Uterus (tissue), 4 donors: ENCODE results near the gene SLX4IP. TPM values are rescaled to one million over a fixed set of nuclear protein-coding genes. Genes with fewer than 3 reads are reported as not detected.

Experiments
- DNase-seq, 2 donors: peaks; one replicate each; pipeline ENCODE4 v3.0.0-alpha.2; 2019 to 2020
- H3K27ac ChIP-seq, 2 donors: fragments of 200-600 bp; sonication (generic); 1 replicate in 1 of 2; 2 replicates in 1 of 2; pipeline ENCODE4 v1.5.1; 2016 to 2018
- H3K27me3 ChIP-seq, 2 donors: fragments of 200-600 bp; sonication (generic); one replicate each; pipeline ENCODE4 v1.5.1; 2018 to 2019; ENCODE audit warnings: control low read depth in 1 of 2
- H3K36me3 ChIP-seq, 2 donors: fragments of 200-600 bp; sonication (generic); one replicate each; pipeline ENCODE4 v1.5.1; 2019; ENCODE audit warnings: control low read depth in 1 of 2
- H3K4me1 ChIP-seq, 2 donors: fragments of 200-600 bp; sonication (generic); one replicate each; pipeline ENCODE4 v1.5.1; 2018 to 2019; ENCODE audit warnings: control low read depth in 1 of 2
- H3K4me3 ChIP-seq, 2 donors: fragments of 200-600 bp; sonication (generic); 1 replicate in 1 of 2; 2 replicates in 1 of 2; pipeline ENCODE4 v1.5.1; 2018 to 2019; ENCODE audit warnings: mild to moderate bottlenecking in 1 of 2
- H3K9me3 ChIP-seq, 2 donors: fragments of 200-600 bp; sonication (generic); one replicate each; pipeline ENCODE4 v1.5.1; 2019; ENCODE audit warnings: control low read depth in 1 of 2
- POLR2A ChIP-seq, 2 donors: fragments of 450-650 bp; IDR thresholded peaks; one replicate each; pipeline ENCODE4 v1.6.1; 2016; ENCODE audit warnings: antibody characterized with exemption in 2 of 2, mild to moderate bottlenecking in 1 of 2, moderate library complexity in 1 of 2
- intact Hi-C: fragments of 100-400 bp; cut with DNase I; formaldehyde crosslinking; loops from one replicate; pipeline ENCODE4 v1.15.1; 2023; ENCODE audit warnings: low total_unique reads
- total RNA-seq, 4 donors: library from RNA; depleted of rRNA in 3 of 4; stranded (reverse); fragments of >200 nt in 3 of 4; gene quantifications; one replicate each; pipeline versions ENCODE4 v1.1.0 to v1.2.4, GENCODE V29; 2014 to 2023
- TF ChIP-seq, protein P1 (sequence below), 4 experiments: fragments of 200-600 bp in 2 of 4; fragments of 450-650 bp in 2 of 4; sonication (generic) in 2 of 4; IDR thresholded peaks; one replicate each; pipeline ENCODE4 v1.5.1; 2016 to 2019; ENCODE audit warnings: antibody characterized with exemption in 4 of 4, mild to moderate bottlenecking in 2 of 4, moderate library complexity in 1 of 4
- donor health status: DM: yes; HTN: yes; CAD: no.

Gene SLX4IP
- total RNA-seq, 4 donors from 2014 or later = 0.51 to 7.1 (median 2.0) TPM

DNA sequence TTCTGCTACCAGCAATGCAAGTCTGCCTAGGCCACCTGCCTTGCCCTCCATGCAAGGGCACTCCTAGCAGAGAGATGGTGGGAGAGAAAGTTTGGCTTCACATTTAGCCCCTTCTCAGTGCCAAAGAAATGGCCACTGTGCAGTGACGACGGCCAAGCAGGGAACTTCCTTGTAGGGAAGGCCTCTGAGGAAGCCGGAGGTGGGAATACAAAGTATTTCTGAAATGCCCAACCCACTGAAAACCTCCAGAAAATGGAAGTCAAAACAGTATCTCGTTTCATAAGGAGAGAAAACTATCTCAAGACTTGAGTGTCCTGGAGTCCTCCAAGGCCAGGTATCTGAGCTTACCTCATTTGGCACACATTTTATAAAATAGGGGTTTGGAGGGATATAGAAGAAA, 196.0 kb downstream of the SLX4IP start:
- no peaks in the 10 kb centered on the region for H3K9me3 ChIP-seq
- no peak overlapping the region for H3K27ac ChIP-seq
- H3K4me1 ChIP-seq = no peaks in the 10 kb centered on the region
- no peak overlapping the region for H3K4me3 ChIP-seq
- H3K36me3 ChIP-seq = no peaks in the 10 kb centered on the region
- intact Hi-C loops = no loop called here
- H3K27me3 ChIP-seq = no peaks in the 10 kb centered on the region
- TF ChIP-seq, protein P1, sequence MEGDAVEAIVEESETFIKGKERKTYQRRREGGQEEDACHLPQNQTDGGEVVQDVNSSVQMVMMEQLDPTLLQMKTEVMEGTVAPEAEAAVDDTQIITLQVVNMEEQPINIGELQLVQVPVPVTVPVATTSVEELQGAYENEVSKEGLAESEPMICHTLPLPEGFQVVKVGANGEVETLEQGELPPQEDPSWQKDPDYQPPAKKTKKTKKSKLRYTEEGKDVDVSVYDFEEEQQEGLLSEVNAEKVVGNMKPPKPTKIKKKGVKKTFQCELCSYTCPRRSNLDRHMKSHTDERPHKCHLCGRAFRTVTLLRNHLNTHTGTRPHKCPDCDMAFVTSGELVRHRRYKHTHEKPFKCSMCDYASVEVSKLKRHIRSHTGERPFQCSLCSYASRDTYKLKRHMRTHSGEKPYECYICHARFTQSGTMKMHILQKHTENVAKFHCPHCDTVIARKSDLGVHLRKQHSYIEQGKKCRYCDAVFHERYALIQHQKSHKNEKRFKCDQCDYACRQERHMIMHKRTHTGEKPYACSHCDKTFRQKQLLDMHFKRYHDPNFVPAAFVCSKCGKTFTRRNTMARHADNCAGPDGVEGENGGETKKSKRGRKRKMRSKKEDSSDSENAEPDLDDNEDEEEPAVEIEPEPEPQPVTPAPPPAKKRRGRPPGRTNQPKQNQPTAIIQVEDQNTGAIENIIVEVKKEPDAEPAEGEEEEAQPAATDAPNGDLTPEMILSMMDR (IDR thresholded peaks at IDR 0.05) = no peak
- no peak for TF ChIP-seq POLR2A (IDR thresholded peaks at IDR 0.05)
- DNase-seq = no peak

DNA sequence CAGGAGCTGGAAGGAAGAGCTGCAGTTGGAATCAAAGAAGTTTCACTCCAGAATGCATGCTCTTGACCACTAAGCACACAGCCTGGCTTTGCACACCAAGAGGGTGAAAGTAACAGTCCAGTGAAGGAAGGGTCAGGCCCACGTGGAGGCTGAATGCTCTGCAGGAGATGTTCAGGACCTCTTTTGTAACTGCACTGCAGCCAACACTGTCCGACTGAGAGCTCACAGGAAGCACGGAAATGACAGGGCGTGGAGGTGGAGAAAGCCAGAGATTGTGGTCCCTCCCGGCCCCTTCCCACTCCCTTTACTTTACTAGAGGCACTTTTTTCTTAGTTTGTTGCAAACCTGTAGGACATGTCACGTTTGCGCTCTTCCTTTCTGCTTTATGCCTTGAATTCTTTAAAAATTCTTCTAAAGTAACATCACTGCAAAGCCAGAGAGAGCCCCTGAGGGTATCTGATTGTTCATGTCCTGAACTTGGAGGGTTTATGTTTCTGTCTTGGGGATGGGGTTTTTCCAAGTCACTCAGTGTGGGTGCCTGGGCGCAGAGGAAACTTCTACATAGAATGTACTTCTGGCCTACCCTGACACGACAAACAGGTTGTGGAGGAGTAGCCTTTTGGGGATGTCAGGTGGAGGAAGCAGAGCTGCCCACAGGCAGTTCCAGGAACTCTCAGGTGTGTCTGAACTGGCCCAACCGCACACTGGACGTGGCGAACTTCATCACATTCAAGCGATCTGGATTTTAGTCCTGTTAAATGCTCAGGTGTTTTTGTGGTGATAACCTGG, 197.8 kb downstream of the SLX4IP start:
- Histone ChIP-seq H3K9me3 (no peaks in the 10 kb centered on the region), H3K27me3 (no peaks in the 10 kb centered on the region), H3K4me1 (no peaks in the 10 kb centered on the region), H3K27ac (no peak overlapping the region), H3K36me3 (no peaks in the 10 kb centered on the region), H3K4me3 (no peak overlapping the region)
- DNase-seq = no peak
- TF ChIP-seq POLR2A (IDR thresholded peaks at IDR 0.05) = no peak
- TF ChIP-seq, protein P1 (IDR thresholded peaks at IDR 0.05) = no peak
- intact Hi-C loops = no loop called here

DNA sequence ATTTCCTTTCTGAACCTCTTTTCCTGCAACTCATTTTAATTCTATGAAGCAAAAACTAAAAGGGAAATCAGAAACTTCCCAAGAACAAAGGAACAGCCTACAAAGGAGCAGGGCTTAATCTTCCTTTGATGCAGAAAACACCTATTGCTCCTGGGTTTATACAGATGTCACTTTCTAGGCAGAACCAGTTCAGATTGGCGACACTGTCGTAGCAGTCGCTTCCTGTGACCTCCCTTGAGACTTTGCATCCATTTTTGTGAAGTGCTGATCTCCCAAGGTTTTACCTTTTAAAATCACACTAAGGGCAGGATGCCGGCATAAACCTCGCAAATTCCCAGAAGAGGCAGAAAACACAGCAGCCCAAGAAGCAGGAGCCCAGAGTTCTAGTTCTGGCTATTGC, 198.6 kb downstream of the SLX4IP start:
- DNase-seq = no peak
- Histone ChIP-seq H3K4me3 (no peak overlapping the region), H3K36me3 (no peaks in the 10 kb centered on the region), H3K9me3 (no peaks in the 10 kb centered on the region), H3K27me3 (no peaks in the 10 kb centered on the region), H3K27ac (peak overlapping the region in 1 of 2 donors; percentile 69), H3K4me1 (no peaks in the 10 kb centered on the region)
- TF ChIP-seq POLR2A (IDR thresholded peaks at IDR 0.05) = no peak
- TF ChIP-seq, protein P1 (IDR thresholded peaks at IDR 0.05) = no peak
- intact Hi-C loops = no loop called here

DNA sequence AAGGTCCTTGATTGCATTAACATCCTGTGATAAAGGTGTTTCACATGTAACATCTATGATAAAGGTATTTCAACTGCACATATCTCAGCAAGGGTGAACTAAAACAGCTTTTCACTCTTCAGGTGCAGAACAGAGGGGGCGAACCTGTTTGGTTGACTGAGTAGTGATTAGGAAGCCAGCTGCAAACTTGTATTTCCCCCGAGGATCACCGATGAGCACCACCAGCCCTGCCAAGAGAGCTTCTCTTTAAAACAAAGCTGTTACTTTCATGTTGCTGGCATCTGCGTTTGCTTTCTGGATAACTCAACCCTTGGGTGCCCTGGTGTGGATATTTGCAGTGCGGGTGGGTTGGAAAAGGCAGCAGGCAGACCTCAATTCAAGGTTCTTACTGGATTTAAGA, 199.1 kb downstream of the SLX4IP start:
- Histone ChIP-seq H3K27me3 (no peaks in the 10 kb centered on the region), H3K4me3 (no peak overlapping the region), H3K27ac (peak overlapping the region; percentile 50 to 69), H3K9me3 (no peaks in the 10 kb centered on the region), H3K36me3 (no peaks in the 10 kb centered on the region), H3K4me1 (no peaks in the 10 kb centered on the region)
- DNase-seq = no peak
- intact Hi-C loops = no loop called here
- TF ChIP-seq POLR2A (IDR thresholded peaks at IDR 0.05) = no peak
- TF ChIP-seq, protein P1 (IDR thresholded peaks at IDR 0.05) = no peak

DNA sequence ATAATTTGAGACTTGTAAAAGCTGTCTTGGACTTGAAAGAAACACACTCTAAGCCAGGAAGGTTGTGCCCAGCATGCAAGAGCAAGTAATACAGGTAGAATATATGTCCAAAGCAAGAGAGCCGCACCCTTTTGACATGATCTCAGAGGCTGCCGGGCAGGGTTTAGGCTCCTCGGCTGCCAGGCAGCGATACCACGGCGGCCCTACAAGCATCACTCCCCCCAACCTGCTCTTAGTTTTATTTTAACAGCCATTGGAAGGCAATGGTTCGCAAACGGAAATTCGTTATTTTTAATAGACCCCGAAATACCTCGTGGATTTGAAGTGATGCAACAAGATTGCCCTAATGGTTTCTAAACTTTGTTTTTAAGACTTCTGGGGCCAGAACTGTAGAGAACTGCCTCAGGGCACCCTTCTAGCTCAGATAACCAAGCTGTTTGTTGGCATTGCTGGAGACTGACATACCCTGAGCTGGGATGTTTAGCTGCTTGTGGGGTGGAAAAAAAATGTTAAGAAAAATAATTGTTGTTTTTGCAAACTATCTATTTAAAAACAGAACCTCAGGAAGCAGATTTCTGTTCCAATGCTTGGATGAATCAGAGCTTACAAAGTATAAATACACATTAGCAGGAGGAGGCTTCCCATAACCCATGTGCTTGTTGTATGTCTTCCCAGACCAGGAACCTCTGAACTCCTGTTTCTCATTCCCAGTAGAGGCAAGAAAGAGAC, 199.7 kb downstream of the SLX4IP start:
- no peak overlapping the region for H3K4me3 ChIP-seq

More for the DNA sequence above, 199.7 kb downstream of the SLX4IP start:
- peak overlapping the region; percentile 64 to 69 for H3K27ac ChIP-seq
- H3K27me3 ChIP-seq = no peaks in the 10 kb centered on the region
- no peaks in the 10 kb centered on the region for H3K9me3 ChIP-seq
- no peak for DNase-seq
- no peak for TF ChIP-seq POLR2A (IDR thresholded peaks at IDR 0.05)
- TF ChIP-seq, protein P1 (IDR thresholded peaks at IDR 0.05) = no peak
- no peaks in the 10 kb centered on the region for H3K4me1 ChIP-seq
- H3K36me3 ChIP-seq = no peaks in the 10 kb centered on the region
- intact Hi-C loops = no loop called here
